ENCODE measurements around the gene LMF2. TPM values are rescaled to one million over a fixed set of nuclear protein-coding genes. Genes with fewer than 3 reads are reported as not detected.

Gene LMF2
- total and polyA plus RNA-seq, 2 of the 8 experiments (the other 6 are each of a cell fraction or from before 2014, with no cell fraction given) = 34.3 to 62.9 TPM

DNA sequence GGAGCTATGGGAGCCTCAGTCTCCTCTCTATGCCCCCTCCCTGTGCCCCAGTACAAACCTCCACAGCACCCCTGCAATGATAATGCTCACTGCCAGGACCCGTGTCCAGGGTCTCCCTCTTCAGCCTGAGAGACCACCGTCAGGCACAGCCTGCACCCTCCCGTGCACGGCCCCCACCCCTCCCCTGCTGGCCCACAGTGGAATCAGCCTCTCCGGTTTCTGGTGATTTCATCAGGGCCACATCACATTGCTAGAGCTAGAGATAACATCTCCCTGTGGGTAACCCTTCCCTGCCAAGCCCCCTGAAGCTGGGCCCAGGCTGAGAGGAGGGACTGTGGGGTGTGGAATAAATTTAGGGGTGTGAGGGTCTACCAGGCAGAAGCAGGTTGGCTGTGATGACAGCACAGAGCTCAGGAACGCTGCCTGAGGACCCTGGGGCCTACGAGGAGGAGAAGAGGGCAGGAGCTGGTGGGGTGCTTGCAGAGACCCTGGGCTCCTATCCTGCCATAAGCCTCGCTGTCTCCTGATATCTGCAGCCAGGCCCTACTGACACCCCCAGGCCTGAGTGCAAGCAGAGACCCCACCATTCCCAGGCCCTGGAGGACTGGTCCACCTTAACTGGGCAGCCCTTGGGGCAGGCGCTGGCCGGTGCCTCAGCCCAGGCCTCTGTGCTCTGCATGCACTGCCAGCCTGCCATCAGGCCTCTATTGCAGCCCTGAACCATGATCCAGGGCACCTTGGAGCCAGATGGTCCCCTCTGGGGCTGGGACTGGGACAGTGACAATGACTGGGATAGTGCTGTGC lies 38.2 kb upstream of the LMF2 start, which contains the start of gene KLHDC7B:
Gene KLHDC7B (plus strand): TSS at position 378 of the 804 bp plus-strand sequence. CDS start 345 bp downstream, at position 723.
- Histone ChIP-seq H2AFZ (ENCODE audit: low read length) (no peak within 1 kb of the TSS), H3K56ac (replicated peaks; ENCODE audit: insufficient read length, low read depth, low read length) (no peak within 1 kb of the TSS), H3K18ac (ENCODE audit: extremely low read depth, low read length) (no peak within 1 kb of the TSS), H2BK15ac (ENCODE audit: low read length) (no peak within 1 kb of the TSS), H2AK5ac (ENCODE audit: low read depth, low read length) (no peak within 1 kb of the TSS), H3K23me2 (ENCODE audit: low read depth, low read length) (no peaks in the 10 kb centered on the region), H3K4me1 (replicated peaks in 1 of 4; ENCODE audit: control insufficient read depth in 3 of 4, insufficient read depth in 4 of 4, low read length in 3 of 4) (peaks cover 0 to 5% (median 1%) of the 10 kb centered on the region in 4 experiments; a peak in 2 of 7 replicates), H4K8ac (ENCODE audit: extremely low read depth, insufficient read depth, low read length) (peak within 1 kb of the TSS; percentile 78; the same call in 1 of the 2 replicates), H3K4me3 (ENCODE audit: extremely low read depth in 1 of 4, insufficient read depth in 2 of 4, low read depth in 3 of 4, low read length in 4 of 4) (no peak within 1 kb of the TSS; a peak in 1 of 8 replicates), H4K91ac (replicated peaks; ENCODE audit: insufficient read length, low read length) (no peak within 1 kb of the TSS), H3K36me3 (ENCODE audit: control insufficient read depth in 2 of 4, insufficient read depth in 4 of 4, low read length in 3 of 4) (no peaks in the 10 kb centered on the region), H2BK5ac (ENCODE audit: low read depth, low read length) (no peak within 1 kb of the TSS), H3K27me3 (replicated peaks in 1 of 4; ENCODE audit: control insufficient read depth in 3 of 4, extremely low read depth in 1 of 4, insufficient read depth in 3 of 4, low read length in 3 of 4) (peaks cover 0 to 13% (median 6%) of the 10 kb centered on the region in 4 experiments; a peak in 5 of 7 replicates), H2BK12ac (ENCODE audit: low read depth, low read length) (peak within 1 kb of the TSS; percentile 17; the same call in 1 of the 2 replicates), H4K5ac (ENCODE audit: insufficient read length, low read depth, low read length) (no peak within 1 kb of the TSS), H3K79me1 (ENCODE audit: low read depth, low read length) (no peaks in the 10 kb centered on the region), H3K27ac (ENCODE audit: low read depth, low read length) (no peak within 1 kb of the TSS), H3K23ac (ENCODE audit: insufficient read length) (no peak within 1 kb of the TSS), H3K14ac (ENCODE audit: insufficient read length) (no peak within 1 kb of the TSS), H3K4ac (replicated peaks; ENCODE audit: insufficient read length, low read depth, low read length) (no peak within 1 kb of the TSS), H2BK20ac (ENCODE audit: low read length) (peak within 1 kb of the TSS; percentile 61; the same call in 1 of the 2 replicates), H3K4me2 (ENCODE audit: insufficient read depth in 1 of 2, low read depth in 2 of 2, low read length in 2 of 2) (0 out of 4 replicates have a peak within 1 kb of the TSS, but pooled peaks of 1 of the 2 experiments have one; percentile 13), H4K20me1 (replicated peaks in 1 of 2; ENCODE audit: control insufficient read depth in 1 of 2, insufficient read depth in 2 of 2, low read length in 2 of 2) (no peaks in the 10 kb centered on the region), H3K9me3 (ENCODE audit: insufficient read depth in 2 of 2, low read depth in 1 of 2, low read length in 1 of 2) (no peaks in the 10 kb centered on the region), H2BK120ac (replicated peaks; ENCODE audit: low read depth, low read length) (no peak within 1 kb of the TSS), H3K79me2 (ENCODE audit: control insufficient read depth in 1 of 2, insufficient read depth in 2 of 2, low read length in 2 of 2) (no peaks in the 10 kb centered on the region), H3K9ac (replicated peaks in 1 of 4; ENCODE audit: extremely low read depth in 1 of 4, low read depth in 3 of 4, low read length in 3 of 4) (no peak within 1 kb of the TSS)
- DNase-seq (ENCODE audit: low read depth in 1 of 2, low spot score in 2 of 2) = no peak
- ChIA-PET POLR2A (ENCODE audit: partially characterized antibody) (interaction anchor here (0.9 kb wide), 1 partner anchor 403 kb away, joined by 3 read pairs; no protein-coding TSS in a partner anchor), CTCF (ENCODE audit: partially characterized antibody) (interaction anchor here (0.6 to 2.5 kb wide), 6 partner anchors 10 to 346 kb away, joined by 3 to 9 read pairs (median 4); partner anchors contain the start of genes SCO2 and SYCE3)
- 88% methylated on average over 10 of the region's 10 CpGs; no CpG with 5 or more reads in 1 of the 2 experiments for WGBS, 2 experiments (ENCODE audit: extremely low coverage in 1 of 2, insufficient coverage in 1 of 2, insufficient read length in 1 of 2, insufficient replicate concordance in 2 of 2, low coverage in 1 of 2, low lambda C conversion rate in 2 of 2, missing lambda C conversion rate in 1 of 2)
- FAIRE-seq = no peak
- TF ChIP-seq, protein P1, sequence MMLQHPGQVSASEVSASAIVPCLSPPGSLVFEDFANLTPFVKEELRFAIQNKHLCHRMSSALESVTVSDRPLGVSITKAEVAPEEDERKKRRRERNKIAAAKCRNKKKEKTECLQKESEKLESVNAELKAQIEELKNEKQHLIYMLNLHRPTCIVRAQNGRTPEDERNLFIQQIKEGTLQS (IDR thresholded peaks at IDR 0.05; ENCODE audit: insufficient read depth, low read depth, low read length) = no peak
- TF ChIP-seq JUND (IDR thresholded peaks at IDR 0.05; ENCODE audit: low read length) (no peak), RFX5 (IDR thresholded peaks at IDR 0.05; ENCODE audit: borderline replicate concordance, low read depth, low read length) (no peak), SP1 (IDR thresholded peaks at IDR 0.05; ENCODE audit: low read depth, low read length) (no peak), GABPA (IDR thresholded peaks at IDR 0.05; ENCODE audit: borderline replicate concordance, insufficient read depth, low read length) (no peak), RXRA (IDR thresholded peaks at IDR 0.05; ENCODE audit: insufficient read depth, low read depth, low read length) (no peak)
- TF ChIP-seq, protein P2, sequence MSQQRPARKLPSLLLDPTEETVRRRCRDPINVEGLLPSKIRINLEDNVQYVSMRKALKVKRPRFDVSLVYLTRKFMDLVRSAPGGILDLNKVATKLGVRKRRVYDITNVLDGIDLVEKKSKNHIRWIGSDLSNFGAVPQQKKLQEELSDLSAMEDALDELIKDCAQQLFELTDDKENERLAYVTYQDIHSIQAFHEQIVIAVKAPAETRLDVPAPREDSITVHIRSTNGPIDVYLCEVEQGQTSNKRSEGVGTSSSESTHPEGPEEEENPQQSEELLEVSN (IDR thresholded peaks at IDR 0.05) = no peak

All from H1 (cell line).